Stimulated activated CD4-positive, alpha-beta T cell treated with anti-CD3 and anti-CD28 coated beads, Interleukin-15, amount 100 ng/mL, for 1 hour (primary cell): ENCODE results near the gene SBNO1.
"Not testable (repeated sequence)": the region's sequence is repeated elsewhere in the genome, so short reads cannot be mapped to it uniquely, and the experiment has no call there.

Source experiments
- DNase-seq, 2 donors: peaks; one replicate each; pipeline ENCODE4 v3.0.0-alpha.2; 2020; ENCODE audit warnings: low read depth in 1 of 2, low spot score in 1 of 2

The SBNO1 gene

DNA sequence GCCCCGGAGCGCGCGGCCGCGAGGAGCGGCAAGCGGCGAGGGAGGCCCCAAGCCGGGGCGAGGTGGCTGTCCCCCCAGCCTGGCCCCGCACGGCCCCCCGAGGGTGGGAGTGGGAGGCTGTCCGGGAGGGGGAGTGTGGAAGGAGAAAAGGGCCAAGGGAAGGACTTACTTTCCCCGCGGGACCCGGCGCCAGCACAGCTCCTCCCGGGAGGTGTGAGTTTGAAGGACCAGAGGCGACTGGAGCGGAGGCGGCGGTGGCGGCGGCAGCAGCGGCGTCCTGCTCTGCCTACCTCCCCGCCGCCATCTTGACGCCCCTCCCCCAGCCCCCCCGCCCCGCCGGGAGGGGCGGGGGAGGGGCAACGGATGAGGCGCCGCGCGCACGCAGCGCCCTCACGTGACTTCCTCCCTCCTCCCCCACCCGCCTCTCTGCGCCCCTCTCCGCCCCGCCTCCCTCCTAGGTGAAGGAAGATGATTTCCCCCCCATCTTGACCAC lies at the start of gene SBNO1:
Gene SBNO1, minus strand, starts transcription at position 316 of the 493 bp plus-strand sequence. CDS start 14,406 bp downstream, outside the sequence.
- peak; percentile 83 to 85 for DNase-seq

DNA sequence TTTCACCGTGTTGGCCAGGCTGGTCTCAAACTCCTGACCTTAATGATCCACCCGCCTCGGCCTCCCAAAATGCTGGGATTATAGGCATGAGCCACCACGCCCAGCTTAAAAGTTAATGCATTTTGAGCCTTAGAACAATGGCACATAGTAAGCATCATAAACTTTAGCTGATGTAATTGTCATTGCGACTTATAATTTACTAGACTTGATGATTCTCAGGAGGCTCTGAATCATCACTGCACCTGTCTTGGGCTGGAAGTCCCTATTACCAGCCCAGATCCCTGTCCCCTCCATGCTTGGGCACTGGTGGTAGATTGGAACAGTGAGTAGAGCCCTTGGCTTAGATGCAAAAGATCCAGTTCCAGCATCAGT lies 45.4 kb upstream of the SBNO1 start:
- no peak for DNase-seq

DNA sequence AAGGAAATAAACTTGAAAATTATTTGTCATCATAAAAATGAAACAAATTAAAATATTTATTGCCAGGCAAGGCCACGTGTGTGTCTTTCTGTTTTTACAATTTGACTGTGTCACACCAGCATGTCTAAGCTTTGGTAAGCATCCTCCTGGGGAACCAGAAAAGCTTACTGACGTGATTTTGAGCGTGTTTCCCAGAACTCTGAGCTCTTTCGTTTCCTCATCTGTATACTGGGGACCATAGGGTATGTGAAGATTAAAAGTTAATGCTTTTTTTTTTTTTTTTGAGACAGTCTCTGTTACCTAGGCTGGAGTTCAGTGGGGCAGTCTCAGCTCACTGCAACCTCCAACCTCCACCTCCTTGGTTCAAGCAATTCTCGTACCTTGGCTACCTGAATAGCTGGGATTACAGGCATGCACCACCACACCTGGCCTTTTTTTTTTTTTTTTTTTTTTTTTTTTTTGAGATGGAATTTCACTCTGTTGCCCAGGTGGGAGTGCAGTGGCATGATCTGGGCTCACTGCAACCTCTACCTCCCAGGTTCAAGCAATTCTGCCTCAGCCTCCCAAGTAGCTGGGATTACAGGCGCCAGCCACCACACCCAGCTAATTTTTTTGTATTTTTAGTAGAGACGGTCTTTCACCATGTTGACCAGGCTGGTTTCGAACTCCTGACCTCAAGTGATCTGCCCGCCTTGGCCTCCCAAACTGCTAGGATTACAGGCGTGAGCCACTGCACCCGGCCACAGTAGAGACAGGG lies 44.8 kb upstream of the SBNO1 start:
- DNase-seq, result not testable (repeated sequence)

DNA sequence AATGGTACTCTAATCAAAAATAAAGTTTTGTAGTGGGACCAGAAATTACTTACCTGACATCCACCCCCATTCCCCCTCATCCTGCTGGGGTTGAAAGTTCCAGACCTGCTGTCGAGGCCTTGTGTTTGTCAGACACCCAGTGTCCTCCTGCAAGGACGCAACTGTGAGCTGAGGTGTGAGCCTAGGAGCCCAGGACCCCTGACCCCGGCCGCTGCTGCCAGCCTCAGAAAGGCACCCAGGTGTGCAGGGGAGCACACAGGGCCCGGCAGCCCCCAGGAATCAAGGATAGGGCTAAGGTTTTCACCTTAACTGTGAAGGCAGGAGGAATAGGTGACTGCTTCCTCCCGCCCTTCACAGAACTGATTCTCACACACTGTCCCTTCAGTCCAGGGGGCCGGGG lies 44.0 kb upstream of the SBNO1 start:
- DNase-seq, result not testable (repeated sequence)

DNA sequence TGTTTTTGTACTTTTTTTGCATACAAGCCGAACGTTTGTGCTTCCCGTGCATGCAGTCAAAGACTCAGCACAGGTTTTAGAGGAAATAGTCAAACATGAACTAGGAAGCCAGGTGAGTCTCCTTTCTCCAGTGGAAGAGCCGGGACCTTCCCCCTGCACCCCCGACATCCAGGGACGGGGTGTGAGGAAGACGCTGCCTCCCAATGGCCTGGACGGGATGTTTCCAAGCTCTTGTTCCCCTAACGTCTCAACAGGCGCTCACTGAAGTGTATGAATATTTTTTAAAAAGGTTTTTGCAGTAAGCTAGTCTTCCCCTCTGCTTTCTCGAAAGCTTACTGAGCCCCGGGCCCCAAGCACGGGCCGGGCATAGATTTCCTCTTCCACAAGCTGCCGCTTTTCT lies 43.3 kb upstream of the SBNO1 start:
- DNase-seq, result not testable (repeated sequence)

DNA sequence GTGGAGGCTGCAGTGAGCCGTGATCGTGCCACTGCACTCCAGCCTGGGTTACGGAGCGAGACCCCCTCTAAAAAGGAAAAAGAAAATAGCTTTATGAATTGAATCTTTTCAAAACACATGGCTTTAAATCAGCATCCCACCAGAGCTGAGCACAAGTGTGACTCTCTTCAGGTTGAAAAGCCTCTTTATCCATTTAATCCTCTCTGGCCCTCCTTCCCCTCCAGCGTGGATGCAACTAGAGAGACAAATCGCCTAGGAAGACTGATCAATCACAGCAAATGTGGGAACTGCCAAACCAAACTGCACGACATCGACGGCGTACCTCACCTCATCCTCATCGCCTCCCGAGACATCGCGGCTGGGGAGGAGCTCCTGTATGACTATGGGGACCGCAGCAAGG lies 42.6 kb upstream of the SBNO1 start:
- not testable (repeated sequence) for DNase-seq

DNA sequence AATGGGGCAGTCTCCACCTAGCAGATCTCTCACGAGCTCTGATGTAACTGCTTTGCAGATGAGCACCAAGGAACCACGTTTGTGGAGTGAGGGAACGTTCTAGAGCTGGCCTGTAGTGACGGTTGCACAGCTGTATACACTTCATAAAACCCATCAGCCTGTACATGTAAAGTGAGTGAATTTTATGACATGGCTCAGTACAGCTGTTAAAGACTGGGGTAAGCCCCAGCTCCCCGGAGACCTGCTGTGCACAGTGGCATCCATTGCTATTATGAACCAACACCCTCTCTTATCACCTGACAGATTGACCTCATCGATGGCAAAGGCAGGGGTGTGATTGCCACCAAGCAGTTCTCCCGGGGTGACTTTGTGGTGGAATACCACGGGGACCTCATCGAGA lies 39.9 kb upstream of the SBNO1 start:
- DNase-seq, result no peak

DNA sequence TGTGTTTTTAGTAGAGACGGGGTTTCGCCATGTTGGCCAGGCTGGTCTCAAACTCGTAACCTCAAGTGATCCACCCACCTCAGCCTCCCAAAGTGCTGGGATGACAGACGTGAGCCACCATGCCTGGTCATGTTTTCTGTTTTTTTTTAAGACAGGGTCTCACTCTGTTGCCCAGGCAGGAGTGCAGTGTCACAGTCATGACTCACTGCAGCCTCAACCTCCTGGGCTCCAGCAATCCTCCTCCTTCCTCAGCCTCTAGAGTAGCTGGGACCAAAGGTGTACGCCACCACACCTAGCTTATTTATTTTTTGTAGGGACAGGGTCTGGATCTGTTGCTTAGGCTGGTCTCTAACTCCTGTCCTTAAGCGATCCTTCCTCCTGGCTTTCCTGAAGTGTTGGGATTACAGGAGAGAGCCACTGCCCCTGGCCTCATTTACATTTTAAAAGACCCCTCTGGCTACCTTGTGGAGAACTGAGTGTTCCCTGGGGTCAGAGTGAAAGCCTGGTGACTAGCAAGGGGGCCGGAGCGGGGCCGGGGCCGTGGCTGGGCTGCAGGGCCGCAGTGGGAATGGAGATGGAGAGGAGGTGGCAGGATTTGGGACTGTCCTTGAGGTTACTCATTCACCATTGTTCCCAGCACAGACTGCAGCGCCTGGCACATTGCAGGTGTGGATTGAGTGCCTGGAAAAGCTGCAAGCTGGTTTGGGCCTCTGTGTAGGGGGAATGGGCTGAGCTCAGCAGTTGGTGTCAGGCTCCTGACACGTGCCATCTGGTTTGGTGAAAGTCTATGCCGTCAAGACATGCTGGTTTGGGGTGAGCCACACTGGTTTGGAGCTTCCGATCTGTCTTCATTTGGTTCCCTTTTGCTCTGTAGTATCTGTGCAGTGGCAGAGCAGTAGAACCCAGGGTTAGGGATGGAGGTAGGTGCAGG lies 37.4 kb upstream of the SBNO1 start:
- DNase-seq, result no peak

DNA sequence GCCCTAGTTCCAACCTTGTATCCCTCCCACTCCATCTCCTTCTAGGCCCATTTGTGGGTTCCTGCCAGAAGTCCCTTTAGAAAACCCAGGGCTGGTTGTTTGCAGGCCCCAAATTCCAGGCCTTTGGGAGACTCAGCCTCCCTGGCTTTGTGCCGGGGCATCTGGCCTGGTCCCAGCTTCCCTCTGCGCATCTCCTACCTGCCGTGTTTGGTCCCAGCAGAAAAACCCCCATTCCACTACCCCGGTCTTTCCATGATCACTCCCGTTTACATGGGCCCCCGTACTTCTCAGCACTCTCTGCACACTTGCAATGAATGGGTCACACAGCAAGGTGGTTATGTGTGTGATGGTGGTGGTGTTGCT lies 34.6 kb upstream of the SBNO1 start:
- DNase-seq, result no peak

DNA sequence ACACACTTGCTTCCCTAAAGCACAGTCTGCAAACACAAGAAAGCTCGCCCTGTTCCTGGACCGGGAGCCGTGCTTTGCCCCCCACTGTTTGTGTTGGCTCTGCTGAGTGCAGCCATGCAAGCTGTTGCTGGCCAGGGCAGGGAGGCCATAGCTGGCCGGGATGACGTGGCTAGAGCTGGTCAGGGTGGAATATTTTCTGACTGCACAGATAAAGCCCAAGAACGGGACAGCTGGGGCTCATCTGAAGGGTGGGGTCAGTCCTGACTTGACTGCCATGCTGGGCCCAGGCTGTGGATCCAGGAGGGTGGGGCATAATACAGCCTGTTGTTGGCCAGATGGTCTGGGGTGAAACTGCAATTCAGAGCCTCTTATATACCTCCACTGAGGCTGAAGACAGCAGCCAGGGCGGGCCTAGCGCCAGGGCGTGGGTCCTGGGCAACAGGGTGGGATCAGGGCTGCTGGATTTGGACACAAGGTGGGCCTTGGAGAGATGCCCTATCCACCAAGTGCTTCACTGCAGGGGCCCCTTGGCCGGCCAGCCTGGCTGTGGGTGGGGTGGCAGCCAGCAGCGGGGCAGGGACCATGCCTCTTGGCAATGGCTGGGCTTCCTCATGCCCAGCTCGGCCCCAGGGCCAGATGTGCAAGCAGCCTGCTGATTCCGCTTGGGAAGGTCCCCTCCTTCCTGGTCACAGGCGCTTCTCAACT lies 34.1 kb upstream of the SBNO1 start:
- DNase-seq, result no peak

DNA sequence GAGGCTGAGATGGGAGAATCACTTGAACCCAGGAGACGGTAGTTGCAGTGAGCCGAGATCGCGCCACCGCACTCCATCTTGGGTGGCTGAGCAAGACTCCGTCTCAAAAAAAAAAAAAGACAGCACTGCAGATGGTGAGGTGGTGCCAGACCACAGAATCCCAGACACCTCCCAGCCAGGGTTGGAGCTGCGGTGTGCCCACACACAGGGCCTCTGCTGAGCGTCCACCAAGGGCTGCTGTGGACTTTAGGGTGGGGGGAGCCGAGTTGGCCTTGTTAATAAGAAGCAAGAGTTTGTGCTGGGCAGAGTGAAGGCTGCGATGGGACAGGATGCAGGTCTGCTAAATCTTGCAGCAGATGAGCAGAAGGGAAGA lies 33.5 kb upstream of the SBNO1 start:
- DNase-seq, result no peak

DNA sequence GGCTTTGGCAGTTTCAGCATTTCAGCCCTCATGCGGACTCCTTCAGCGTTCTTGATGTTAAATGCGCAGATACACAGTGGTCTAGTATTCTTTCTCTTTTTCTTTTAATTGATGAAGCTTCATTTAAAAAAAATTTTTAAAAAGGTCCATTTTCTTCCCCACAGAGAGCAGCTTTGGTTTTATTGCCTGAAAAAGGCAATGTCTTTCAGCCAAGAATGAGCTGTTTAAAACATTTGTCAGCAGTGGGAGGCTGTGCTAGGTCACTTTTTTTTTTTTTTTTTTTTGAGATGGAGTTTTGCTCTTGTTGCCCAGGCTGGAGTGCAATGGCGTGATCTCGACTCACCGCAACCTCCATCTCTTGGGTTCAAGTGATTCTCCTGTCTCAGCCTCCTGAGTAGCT lies 32.8 kb upstream of the SBNO1 start:
- DNase-seq, result no peak

DNA sequence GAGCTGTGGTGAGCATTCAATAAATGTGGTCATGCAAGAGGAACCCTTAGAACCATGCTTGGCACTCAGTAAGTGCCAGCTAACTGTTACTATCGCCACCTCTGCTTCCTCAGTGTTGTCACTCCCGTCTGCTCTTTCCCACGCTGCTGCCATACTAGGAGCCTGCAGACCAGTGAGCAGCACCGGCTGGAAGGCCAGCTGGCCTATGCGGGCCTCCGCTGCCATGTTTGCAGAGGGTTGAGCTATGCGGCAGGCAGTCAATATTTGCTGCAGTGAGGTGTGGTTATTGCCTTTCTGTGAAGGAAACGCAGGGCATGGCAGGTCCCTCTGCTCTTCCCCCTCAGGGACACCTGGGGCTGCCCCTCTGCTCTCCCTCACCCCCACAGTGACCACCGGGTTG lies 32.3 kb upstream of the SBNO1 start:
- DNase-seq, result no peak

DNA sequence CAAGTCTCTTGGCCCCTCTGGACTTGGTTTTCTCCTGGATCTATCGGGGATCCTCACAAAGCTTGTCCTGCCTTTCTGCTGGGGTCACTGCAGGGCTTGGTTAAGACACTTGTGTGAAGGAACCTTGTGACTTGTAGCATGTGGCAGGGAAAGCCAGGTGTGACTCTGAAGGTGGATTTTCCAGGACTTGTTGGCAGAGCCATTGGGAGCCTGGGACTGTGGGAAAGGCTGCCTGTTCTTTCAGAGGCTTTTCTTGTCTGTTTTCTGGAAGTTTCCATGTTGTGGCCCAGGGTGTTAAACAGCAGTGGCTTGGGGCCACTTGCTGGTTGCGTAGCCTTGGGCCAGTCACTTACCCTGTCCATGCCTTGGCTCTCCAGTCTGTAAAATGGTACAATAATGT lies 31.9 kb upstream of the SBNO1 start:
- no peak for DNase-seq

DNA sequence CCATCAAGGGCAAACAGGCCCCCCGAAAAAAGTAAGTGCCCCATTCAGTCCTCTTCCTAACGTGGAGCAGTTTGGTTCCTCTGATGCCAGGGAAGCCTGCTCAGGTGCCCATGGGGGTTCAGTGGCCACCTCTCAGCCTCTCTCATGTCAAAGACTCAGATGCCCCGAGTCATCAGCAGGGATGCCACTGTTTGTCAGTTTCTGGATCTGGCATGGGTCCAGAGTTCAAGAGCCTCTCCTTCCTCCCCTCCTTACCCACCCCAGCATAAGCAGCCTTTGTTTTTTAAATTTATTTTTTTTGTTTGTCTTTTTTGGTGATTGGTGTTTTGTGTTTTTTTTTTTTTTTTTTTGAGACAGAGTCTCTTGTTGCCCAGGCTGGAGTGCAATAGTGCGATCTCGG lies 30.6 kb upstream of the SBNO1 start:
- DNase-seq, result no peak

DNA sequence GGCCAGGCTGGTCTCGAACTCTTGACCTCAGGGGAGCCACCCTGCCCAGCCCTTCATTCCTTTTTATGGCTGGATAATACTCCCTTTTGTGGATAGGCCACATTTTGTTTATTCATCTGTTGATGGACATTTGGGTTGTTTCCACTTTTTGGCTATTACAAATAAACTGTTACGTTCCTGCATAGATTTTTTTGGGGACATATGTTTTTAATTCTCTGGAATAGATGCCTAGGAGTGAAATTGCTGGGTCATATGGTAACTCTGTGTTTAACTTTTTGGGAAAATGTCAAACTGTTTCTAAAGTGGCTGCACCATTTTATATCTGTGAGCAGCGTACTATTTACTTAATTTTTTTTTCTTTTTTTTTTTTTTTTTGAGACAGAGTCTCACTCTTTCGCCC lies 29.1 kb upstream of the SBNO1 start:
- DNase-seq, result no peak

DNA sequence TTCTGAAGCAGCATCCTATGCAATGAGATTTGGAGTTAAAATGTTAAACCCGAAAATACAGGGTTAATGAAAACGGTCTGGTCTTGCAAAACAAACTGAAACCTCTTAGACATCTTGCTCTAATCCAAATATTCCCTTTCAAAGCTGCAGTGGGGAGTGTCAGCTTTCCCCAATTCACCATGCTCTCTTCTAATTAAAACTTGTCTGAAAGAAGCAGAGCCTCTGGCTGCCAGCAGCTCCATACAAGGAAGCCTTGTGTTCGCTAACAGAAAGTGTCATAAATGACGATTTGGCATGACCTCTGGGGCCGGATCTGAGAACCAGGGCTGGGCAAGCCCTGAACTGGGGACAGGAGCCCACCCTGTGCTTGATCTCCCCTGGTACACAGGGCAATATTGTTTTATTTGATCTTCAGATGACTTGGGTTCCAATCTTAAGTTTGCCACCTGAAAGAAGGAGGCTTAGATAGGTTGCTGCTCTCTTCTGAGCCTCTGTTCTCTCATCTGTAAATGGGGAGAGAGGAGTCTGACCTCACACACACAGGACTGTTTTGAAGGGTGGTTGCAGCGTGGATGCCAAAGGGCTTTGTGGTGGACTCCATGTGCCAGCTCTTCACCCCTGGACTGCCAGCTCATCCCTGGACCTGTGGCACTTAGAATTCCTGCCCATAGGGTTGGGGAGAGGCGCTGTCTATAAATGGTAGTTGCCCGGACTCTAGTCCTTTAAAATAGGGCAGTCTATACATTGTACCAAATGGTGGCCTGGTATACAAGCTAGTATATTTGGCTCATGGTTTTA lies 27.1 kb upstream of the SBNO1 start:
- no peak for DNase-seq

DNA sequence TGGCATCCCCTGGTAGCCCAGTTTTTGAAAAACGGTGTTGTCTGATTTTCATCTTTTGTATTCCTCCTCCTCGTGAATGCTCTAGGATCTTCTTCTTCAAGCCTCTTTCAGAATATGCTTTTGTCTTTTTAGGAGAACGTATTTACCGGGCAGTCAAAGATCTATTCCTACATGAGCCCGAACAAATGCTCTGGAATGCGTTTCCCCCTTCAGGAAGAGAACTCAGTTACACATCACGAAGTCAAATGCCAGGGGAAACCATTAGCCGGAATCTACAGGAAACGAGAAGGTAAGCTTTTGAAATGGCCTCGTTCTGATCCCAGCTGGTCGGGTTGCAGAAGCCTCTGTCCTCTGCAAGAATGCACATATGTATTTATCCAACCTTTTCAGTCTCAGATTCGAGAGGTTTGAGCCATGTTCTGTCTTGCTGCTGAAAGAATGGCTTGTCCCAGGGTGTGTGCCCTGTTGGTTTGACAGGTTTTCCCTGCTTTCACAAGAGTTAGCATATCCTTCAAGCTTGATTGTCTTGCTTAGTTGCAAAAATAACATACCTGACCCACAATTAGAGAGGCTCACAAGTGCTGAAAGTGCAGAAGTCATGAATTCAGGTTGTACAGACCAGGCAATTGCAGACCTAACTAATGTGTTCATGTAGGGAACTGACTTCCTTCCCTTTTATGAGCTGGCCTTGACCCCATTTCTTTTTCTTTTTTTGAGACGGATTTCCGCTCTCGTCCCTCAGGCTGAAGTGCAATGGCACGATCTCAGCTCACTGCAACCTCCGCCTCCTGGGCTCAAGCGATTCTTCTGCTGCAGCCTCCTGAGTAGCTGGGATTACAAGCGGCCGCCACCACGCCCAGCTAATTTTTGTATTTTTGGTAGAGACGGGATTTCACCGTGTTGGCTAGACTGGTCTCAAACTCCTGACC lies 26.1 kb upstream of the SBNO1 start:
- DNase-seq, result no peak

DNA sequence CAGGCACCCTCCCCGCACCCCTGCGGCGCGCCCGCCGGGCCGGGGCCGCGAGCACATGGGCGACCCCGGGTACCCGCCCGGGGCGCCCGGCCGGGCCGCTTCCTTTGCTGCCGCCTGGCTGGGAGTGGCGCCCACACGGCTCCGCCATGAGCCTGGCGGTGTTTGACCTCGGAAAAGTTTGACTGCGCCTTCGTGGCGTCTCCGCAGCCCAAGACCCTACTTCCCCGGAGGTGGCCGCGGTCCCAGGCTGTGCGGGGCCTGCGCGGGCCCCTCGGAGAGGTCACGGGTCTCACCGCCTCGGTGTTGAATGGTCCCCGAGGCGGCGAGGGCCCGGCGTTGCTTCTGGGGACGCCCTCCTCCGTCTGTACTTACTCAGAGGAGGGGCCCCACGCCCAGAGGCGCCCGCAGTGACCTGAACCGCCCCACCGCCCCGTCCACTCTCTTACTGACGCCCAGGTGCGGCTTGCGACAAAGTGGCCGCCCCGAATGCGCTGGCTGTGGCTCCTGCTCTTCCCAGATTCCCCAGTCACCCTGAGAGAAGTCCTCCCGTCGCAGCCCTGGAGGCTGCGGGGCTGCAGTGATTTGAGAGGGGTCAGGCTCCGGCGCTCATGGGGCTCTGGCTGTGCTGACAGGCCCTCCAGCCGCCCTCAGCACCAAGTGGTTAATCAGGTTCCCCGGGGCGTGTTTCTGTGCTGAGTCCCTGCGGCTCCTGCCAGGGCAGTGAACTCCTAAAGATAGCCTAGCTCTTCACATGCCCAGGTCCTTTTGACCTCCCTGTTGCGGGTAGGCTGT lies 25.1 kb upstream of the SBNO1 start:
- DNase-seq, result peak in 1 of 2 donors; percentile 20
